Endothelial cell of umbilical vein (primary cell): ENCODE data around the gene MNS1. TPM values are rescaled to one million over a fixed set of nuclear protein-coding genes. Genes with fewer than 3 reads are reported as not detected.

Source experiments
- BruUV-seq: library from RNA; stranded (reverse); fragments of 400-500 nt; replicated peaks from 2 replicates; lab custom pipeline; 2021; lab: Mats Ljungman, UMichigan
- CTCF ChIA-PET: fragments of 300-600, 350-600 bp; sonication (Branson Sonifier 250); formaldehyde crosslinking; loops from one replicate; lab custom pipeline; 2021; ENCODE audit warnings: antibody characterized with exemption, inconsistent platforms; lab: Charles Lee
- POLR2A ChIA-PET: fragments of 300-600, 350-600 bp; sonication (Branson Sonifier 250); formaldehyde crosslinking; loops from one replicate; lab custom pipeline; 2021; ENCODE audit warnings: antibody characterized with exemption, inconsistent platforms; lab: Charles Lee
- DNase-seq: peaks from one replicate; pipeline ENCODE4 v3.0.0-alpha.2; 2011; ENCODE audit warnings: low read depth, low spot score
- FAIRE-seq: peaks from 2 replicates; lab custom pipeline; 2011; peaks lifted over from hg19 to GRCh38; lab: Jason Lieb, UNC
- H2AFZ ChIP-seq: 2 replicates; pipeline ENCODE4 v1.6.0; 2012; ENCODE audit warnings: low read depth, low read length, control low read depth, inconsistent platforms
- H3K27ac ChIP-seq: 2 replicates; pipeline ENCODE4 v1.5.1; 2011; ENCODE audit warnings: low read depth, mild to moderate bottlenecking, control low read depth, low read length, moderate library complexity; ENCODE audit not compliant: insufficient read depth
- H3K27me3 ChIP-seq, 2 experiments: 2 replicates each; pipeline versions ENCODE4 v1.6.0 to v1.6.1; 2011; ENCODE audit warnings: low read length in 2 of 2, mixed read lengths in 1 of 2; ENCODE audit not compliant: control insufficient read depth in 2 of 2, insufficient read depth in 2 of 2
- H3K36me3 ChIP-seq, 2 experiments: 2 replicates in 1 of 2; 3 replicates in 1 of 2; pipeline ENCODE4 v1.5.1; 2011; ENCODE audit warnings: low read length in 2 of 2, mild to moderate bottlenecking in 1 of 2, moderate library complexity in 1 of 2; ENCODE audit not compliant: control insufficient read depth in 2 of 2, insufficient read depth in 2 of 2; ENCODE audit errors: extremely low read depth in 1 of 2
- H3K4me1 ChIP-seq: 3 replicates; pipeline ENCODE4 v1.5.1; 2011; ENCODE audit warnings: mild to moderate bottlenecking, low read length; ENCODE audit not compliant: control insufficient read depth, insufficient read depth; ENCODE audit errors: extremely low read depth
- H3K4me2 ChIP-seq: 2 replicates; pipeline ENCODE4 v1.6.1; 2011; ENCODE audit warnings: low read length, control low read depth, mixed read lengths; ENCODE audit not compliant: insufficient read depth
- H3K4me3 ChIP-seq, 3 experiments: fragments of 200-600 bp in 1 of 3; sonication (generic), shearing (Covaris generic) in 1 of 3; replicated peaks in 1 of 3; 2 replicates each; pipeline ENCODE4 v1.5.1; 2011 to 2016; ENCODE audit warnings: control low read depth in 3 of 3, low read length in 3 of 3, mild to moderate bottlenecking in 2 of 3, inconsistent platforms in 1 of 3, low read depth in 1 of 3, moderate library complexity in 1 of 3; ENCODE audit not compliant: insufficient read depth in 1 of 3
- H3K79me2 ChIP-seq: 2 replicates; pipeline ENCODE4 v1.6.0; 2012; ENCODE audit warnings: low read length, inconsistent platforms; ENCODE audit not compliant: control insufficient read depth, insufficient read depth
- H3K9ac ChIP-seq: replicated peaks from 2 replicates; pipeline ENCODE3; 2011; ENCODE audit warnings: low read length, control low read depth; ENCODE audit not compliant: insufficient read depth; ENCODE audit errors: extremely low read depth
- H3K9me1 ChIP-seq: replicated peaks from 3 replicates; pipeline ENCODE4 v1.6.0; 2011; ENCODE audit warnings: mild to moderate bottlenecking, low read length; ENCODE audit not compliant: control insufficient read depth, insufficient read depth; ENCODE audit errors: extremely low read depth
- H3K9me3 ChIP-seq: replicated peaks from 2 replicates; pipeline ENCODE4 v1.5.1; 2012; ENCODE audit warnings: low read length, inconsistent platforms; ENCODE audit not compliant: control insufficient read depth, insufficient read depth
- H4K20me1 ChIP-seq: replicated peaks from 2 replicates; pipeline ENCODE3; 2011; ENCODE audit warnings: mild to moderate bottlenecking, low read length; ENCODE audit not compliant: control insufficient read depth, insufficient read depth; ENCODE audit errors: extremely low read depth
- CTCF ChIP-seq, 2 donors: IDR thresholded peaks; 1 replicate in 1 of 2; 2 replicates in 1 of 2; pipeline ENCODE4 v1.5.1; 2011; ENCODE audit warnings: low read length in 2 of 2, mild to moderate bottlenecking in 2 of 2, moderate library complexity in 2 of 2, control low read depth in 1 of 2, inconsistent platforms in 1 of 2, low read depth in 1 of 2; ENCODE audit not compliant: insufficient read depth in 1 of 2; ENCODE audit errors: extremely low read depth in 1 of 2
- EZH2 ChIP-seq: IDR thresholded peaks from 2 replicates; pipeline ENCODE4 v1.6.1; 2012; ENCODE audit warnings: borderline replicate concordance, low read depth, mild to moderate bottlenecking, moderate library complexity, low read length, inconsistent platforms; ENCODE audit not compliant: severe bottlenecking
- FOS ChIP-seq: IDR thresholded peaks from 2 replicates; pipeline ENCODE4 v1.6.1; 2011; ENCODE audit warnings: mild to moderate bottlenecking, low read length, moderate library complexity, borderline replicate concordance; ENCODE audit not compliant: insufficient read depth
- GATA2 ChIP-seq: IDR thresholded peaks from 2 replicates; pipeline ENCODE4 v1.7.0; 2011; ENCODE audit warnings: low read depth, mild to moderate bottlenecking, moderate library complexity, mixed read lengths, low read length; ENCODE audit not compliant: insufficient read length, insufficient read depth
- JUN ChIP-seq: IDR thresholded peaks from 2 replicates; pipeline ENCODE4 v1.6.1; 2011; ENCODE audit warnings: borderline replicate concordance, low read depth; ENCODE audit not compliant: insufficient read length, insufficient read depth
- MYC ChIP-seq: IDR thresholded peaks from one replicate; pipeline ENCODE4 v1.6.1; 2011; ENCODE audit warnings: mild to moderate bottlenecking, low read depth, low read length
- POLR2A ChIP-seq: IDR thresholded peaks from 2 replicates; pipeline ENCODE4 v1.6.1; 2012; ENCODE audit warnings: low read depth, mild to moderate bottlenecking, control low read depth, low read length
- POLR2AphosphoS5 ChIP-seq: IDR thresholded peaks from 2 replicates; pipeline ENCODE4 v1.6.1; 2012; ENCODE audit warnings: low read depth, mild to moderate bottlenecking, control low read depth, low read length, moderate library complexity; ENCODE audit not compliant: insufficient read depth
- dilution Hi-C: fragments of 300-500 bp; cut with MboI; formaldehyde crosslinking; loops from one replicate; pipeline ENCODE4 v1.15.0; 2019; ENCODE audit warnings: low sequenced_read_pairs; ENCODE audit not compliant: extremely low pct_ligation_motif_present
- intact Hi-C: fragments of 100-400 bp; cut with micrococcal nuclease; formaldehyde crosslinking; loops from one replicate; pipeline ENCODE4 v1.10.0; 2022
- polyA plus RNA-seq, 4 experiments: library from polyadenylated mRNA; depleted of rRNA in 3 of 4; stranded (reverse) in 3 of 4; unstranded in 1 of 4; fragments of >200 nt; gene quantifications; 2 replicates each; pipeline versions ENCODE4 v1.2.1 to v1.2.3, GENCODE V29; 2011 to 2012; ENCODE audit warnings: missing spikeins in 1 of 4
- total RNA-seq: library from RNA; stranded (reverse); gene quantifications from 2 replicates; pipeline ENCODE4 v1.2.3, GENCODE V29; 2021
- TF ChIP-seq, protein P1 (sequence below): IDR thresholded peaks from 2 replicates; pipeline ENCODE4 v1.6.1; 2011; ENCODE audit not compliant: insufficient read depth, insufficient read length

MNS1 gene
- total and polyA plus RNA-seq, 2 donors (not counting 3 experiments of a cell fraction or from before 2014, with no cell fraction given) = 0.25 to 2.6 TPM

DNA sequence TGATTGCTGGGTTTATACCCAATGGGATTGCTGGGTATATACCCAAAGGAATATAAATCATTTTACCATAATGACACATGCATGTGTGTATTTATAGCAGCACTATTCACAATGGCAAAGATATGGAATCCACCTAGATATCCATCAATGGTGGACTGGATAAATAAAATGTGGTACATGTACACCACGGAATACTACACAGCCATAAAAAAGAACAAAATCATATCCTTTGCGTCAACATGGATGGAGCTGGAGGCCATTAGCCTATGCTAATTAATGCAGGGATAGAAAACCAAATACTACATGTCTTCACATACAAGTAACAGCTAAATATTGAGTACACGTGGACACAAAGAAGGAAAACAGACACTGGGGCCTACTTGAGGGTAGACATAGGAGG, 22.6 kb downstream of the MNS1 start:
- TF ChIP-seq FOS = no peak
- TF ChIP-seq POLR2AphosphoS5 = no peak
- TF ChIP-seq POLR2A = no peak
- no peak for TF ChIP-seq GATA2
- TF ChIP-seq, protein P1, sequence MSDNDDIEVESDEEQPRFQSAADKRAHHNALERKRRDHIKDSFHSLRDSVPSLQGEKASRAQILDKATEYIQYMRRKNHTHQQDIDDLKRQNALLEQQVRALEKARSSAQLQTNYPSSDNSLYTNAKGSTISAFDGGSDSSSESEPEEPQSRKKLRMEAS = no peak
- no peak for TF ChIP-seq MYC
- no peak for TF ChIP-seq EZH2
- TF ChIP-seq CTCF (IDR thresholded peaks at IDR 0.05; ENCODE audit: extremely low read depth in 1 of 2, insufficient read depth in 1 of 2, low read depth in 1 of 2, low read length in 2 of 2) = no peak
- no peak for TF ChIP-seq JUN
- Histone ChIP-seq H4K20me1 (no peaks in the 10 kb centered on the region), H3K9me1 (no peaks in the 10 kb centered on the region), H2AFZ (no peak overlapping the region), H3K27me3 (no peaks in the 10 kb centered on the region), H3K4me3 (no peak overlapping the region), H3K27ac (no peak overlapping the region), H3K4me2 (no peak overlapping the region), H3K9ac (no peak overlapping the region), H3K4me1 (no peaks in the 10 kb centered on the region), H3K36me3 (no peaks in the 10 kb centered on the region), H3K79me2 (no peaks in the 10 kb centered on the region), H3K9me3 (no peaks in the 10 kb centered on the region)
- ChIA-PET CTCF (no interaction called here), POLR2A (no interaction called here)
- intact Hi-C loops (no loop called here), dilution Hi-C loops (no loop called here)
- no TSS peak for BruUV-seq
- FAIRE-seq (no peak), DNase-seq (no peak)
